ENCODE data around the gene SESN1.

Gene SESN1

GRCh38 chr6:108958900-108959770, 135.5 kb downstream of the SESN1 start:
- no peak for DNase-seq

- DNase-seq = no peak
These were observed 137.4 kb downstream of the SESN1 start for GRCh38 chr6:108957221-108957620.

- DNase-seq = no peak
These were observed 139.2 kb downstream of the SESN1 start for GRCh38 chr6:108955329-108955949.

- DNase-seq = no peak
These were observed 141.0 kb downstream of the SESN1 start for GRCh38 chr6:108953681-108954080.

- no peak for DNase-seq
These were observed 141.7 kb downstream of the SESN1 start for GRCh38 chr6:108952776-108953486.

- no peak for DNase-seq
These were observed 143.2 kb downstream of the SESN1 start for GRCh38 chr6:108951351-108951953.

- DNase-seq = peak in 2 of 14 donors; percentile 37 to 88
These were observed 146.4 kb downstream of the SESN1 start for GRCh38 chr6:108948181-108948661.

- peak in 1 of 14 donors; percentile 10 for DNase-seq
These were observed 147.4 kb downstream of the SESN1 start for GRCh38 chr6:108947114-108947854.

- no peak for DNase-seq
These were observed 148.0 kb downstream of the SESN1 start for GRCh38 chr6:108946695-108947094.

- DNase-seq = peak in 13 of 14 donors; percentile 12 to 100 (median 62)
These were observed 148.9 kb downstream of the SESN1 start for GRCh38 chr6:108945681-108946159.

- DNase-seq = peak in 2 of 14 donors; percentile 2 to 91
These were observed 149.7 kb downstream of the SESN1 start for GRCh38 chr6:108944707-108945680.

- DNase-seq = peak in 1 of 14 donors; percentile 22
These were observed 150.6 kb downstream of the SESN1 start for GRCh38 chr6:108944071-108944470.

GRCh38 chr6:108942556-108943492, 151.8 kb downstream of the SESN1 start:
- DNase-seq = no peak

GRCh38 chr6:108941859-108942258, 152.8 kb downstream of the SESN1 start:
- no peak for DNase-seq

- no peak for DNase-seq
These were observed 153.4 kb downstream of the SESN1 start for GRCh38 chr6:108941281-108941680.

GRCh38 chr6:108940741-108941140, 153.9 kb downstream of the SESN1 start:
- no peak for DNase-seq

GRCh38 chr6:108937170-108937569, 157.5 kb downstream of the SESN1 start:
- DNase-seq = no peak

Data from C1 segment of cervical spinal cord (tissue), 14 donors.